Activated naive CD4-positive, alpha-beta T cell treated with anti-CD3 and anti-CD28 coated beads, Interleukin-2, amount 50 U/mL, for 16 hours (primary cell): ENCODE measurements around the gene ACAD10.

Experiments
- DNase-seq: peaks from one replicate; pipeline ENCODE4 v3.0.0-alpha.2; 2020

ACAD10 gene

DNA sequence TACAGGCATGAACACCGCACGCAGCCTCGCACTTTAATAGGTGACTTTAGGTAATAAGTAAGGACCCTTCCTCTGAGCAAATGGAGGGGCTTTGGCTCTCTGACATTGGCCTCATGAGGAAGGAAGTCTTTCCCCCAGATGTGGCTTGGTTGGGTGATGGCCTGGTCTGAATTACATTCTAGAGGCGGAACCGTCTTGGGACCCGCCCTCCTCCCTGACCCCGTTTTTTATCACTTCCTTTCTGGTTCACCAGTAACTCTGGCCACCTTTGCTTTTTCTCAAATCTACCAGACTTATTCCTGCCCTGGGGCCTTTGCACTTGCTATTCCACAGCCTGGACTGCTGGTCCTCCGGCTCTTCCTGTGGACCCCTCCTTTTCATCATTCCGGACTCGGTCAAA, 94.3 kb downstream of the ACAD10 start:
- no peak for DNase-seq

DNA sequence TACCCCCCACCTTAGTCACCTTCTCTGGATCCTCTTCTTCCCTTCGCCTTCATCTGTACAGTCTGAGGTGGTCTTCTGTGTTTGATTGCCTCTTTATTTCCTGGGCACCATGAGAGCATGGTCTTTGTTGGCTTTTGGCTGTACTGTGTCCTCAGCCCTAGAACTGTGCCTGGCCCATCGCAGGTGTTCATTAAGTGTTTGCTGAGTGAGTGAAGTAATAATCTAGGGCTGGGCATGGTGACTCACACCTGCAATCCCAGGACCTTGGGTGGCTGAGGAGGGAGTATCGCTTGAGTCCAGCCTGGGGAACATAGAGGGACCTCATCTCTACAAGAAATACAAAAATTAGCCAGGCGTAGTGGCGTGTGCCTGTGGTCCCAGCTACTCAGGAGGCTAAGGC, 94.8 kb downstream of the ACAD10 start:
- no peak for DNase-seq

DNA sequence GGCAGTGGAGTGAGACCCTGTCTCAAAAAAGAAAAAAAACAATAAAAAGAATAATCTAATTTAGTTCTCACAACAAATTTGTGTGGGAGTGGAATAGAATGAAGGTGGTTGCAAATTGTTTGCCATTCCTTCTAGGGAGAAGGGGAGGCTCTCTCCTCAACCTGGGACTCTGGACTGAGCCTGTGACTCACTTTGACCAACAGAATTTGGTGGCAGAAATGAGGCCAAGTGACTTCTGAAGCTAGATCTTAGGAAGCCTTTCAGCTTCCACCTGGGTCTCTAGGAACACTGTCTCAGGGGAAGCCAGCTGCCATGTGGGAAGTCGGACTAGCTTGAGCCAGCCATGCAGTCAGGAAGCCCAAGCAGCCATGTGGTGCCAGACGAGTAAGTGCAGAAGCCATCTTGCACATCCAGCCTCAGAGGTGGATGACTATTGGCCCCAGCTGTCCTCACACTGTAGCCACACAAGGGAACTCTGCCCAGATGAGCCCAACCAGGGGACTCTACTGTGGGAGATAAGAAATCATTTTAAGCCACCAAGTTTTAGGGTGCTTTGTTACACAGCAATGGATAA, 95.3 kb downstream of the ACAD10 start:
- no peak for DNase-seq

DNA sequence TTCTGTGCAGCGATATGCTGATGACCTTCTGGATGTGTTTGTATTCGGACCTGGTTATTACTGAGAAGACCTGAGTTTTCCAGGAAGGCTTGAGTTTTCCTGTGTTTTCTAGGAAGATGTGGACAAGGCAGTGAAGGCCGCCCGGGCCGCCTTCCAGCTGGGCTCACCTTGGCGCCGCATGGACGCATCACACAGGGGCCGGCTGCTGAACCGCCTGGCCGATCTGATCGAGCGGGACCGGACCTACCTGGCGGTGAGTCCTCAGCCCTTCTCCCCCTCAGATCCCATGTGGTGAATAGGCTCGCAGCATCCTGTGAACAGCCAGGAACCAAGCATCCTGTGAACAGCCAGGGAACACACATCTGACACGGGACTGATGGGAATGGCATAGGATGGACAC, 97.2 kb downstream of the ACAD10 start:
- no peak for DNase-seq

DNA sequence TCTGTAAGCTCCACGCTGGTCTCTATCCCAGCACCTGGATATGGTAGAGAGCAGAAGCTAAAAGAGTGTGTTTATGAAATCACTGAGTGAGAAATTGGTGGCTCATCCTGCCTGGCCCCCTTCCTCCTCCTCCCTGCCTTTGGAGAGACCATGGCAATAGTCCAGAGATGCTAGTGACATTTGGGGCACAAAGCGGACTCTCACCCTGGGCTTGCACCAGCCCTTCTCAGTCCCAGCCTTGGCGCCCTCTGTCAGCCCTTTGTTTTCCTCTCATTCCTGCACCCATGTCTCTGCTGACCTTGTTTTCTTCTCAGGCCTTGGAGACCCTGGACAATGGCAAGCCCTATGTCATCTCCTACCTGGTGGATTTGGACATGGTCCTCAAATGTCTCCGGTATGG, 99.1 kb downstream of the ACAD10 start:
- DNase-seq: no peak

DNA sequence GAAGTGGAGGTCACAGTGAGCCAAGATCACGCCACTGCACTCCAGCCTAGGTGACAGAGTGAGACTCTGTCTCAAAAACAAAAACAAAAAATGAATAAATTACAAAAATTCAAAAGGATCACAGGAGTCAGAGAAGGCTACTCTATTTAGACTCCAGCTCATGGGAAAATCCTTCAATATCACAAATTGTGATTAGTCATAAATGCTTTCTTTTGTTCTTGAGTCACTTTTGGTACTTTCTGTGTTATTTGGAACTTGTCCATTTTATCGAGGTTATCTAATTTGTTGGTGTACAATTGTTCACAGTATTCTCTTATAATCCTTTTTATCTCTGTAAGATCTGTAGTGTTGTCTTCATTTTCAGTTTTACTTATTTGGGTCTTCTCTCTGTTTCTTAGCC, 99.8 kb downstream of the ACAD10 start:
- no peak for DNase-seq

DNA sequence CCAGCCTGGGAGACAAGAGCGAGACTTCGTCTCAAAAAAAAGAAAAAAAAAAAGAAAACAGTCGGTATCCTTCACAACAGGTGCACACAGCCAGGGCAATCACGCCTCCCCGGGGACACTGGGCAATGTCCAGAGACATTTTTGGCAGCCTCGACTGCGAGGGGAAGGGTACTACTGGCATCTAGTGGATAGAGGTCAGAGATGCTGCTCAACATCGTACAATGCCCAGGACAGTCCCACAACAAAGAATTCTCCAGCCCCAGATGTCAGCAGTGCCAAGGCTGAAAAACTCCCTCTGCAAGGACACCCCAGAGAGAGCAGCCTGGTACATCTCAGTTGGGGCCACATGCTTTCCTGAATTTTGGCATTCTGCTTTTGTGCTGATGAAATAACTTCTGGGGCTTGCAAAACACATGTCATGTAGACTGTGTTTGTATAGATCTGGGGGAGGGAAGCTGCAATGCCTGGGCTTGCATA, 102.4 kb downstream of the ACAD10 start:
- no peak for DNase-seq

DNA sequence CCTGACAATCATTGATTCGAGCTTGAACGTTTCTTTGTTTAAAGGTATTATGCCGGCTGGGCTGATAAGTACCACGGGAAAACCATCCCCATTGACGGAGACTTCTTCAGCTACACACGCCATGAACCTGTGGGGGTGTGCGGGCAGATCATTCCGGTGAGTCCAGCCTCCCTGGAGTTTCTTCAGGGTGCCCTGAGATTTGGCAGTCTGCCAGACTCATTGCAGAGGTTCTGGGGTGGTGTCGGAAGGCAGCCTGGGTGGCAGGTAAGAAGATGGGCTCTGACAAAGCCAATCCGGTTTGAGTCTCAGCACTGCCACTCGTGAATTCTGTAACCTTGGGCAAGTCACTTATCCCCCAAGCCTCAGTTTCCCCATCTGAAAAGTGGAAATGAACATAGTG, 103.9 kb downstream of the ACAD10 start:
- no peak for DNase-seq

DNA sequence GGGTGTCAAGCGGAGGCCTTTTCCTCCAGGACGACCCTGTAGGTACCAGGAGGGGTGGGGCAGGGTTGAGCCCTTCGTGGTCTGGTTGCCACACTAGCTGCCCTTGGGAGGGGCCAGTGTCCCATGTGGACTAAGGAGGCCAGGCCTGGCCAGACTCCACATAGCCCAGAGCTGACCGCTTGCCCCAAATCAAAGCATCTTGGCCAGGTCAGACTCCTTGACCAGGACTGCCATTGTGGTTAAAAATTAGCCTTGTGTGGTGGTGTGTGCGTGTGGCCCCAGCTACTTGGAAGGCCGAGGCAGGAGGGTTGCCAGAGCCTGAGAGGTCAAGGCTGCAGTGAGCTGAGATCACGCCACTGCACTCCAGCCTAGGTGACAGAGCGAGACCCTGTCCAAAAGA, 105.7 kb downstream of the ACAD10 start:
- no peak for DNase-seq

DNA sequence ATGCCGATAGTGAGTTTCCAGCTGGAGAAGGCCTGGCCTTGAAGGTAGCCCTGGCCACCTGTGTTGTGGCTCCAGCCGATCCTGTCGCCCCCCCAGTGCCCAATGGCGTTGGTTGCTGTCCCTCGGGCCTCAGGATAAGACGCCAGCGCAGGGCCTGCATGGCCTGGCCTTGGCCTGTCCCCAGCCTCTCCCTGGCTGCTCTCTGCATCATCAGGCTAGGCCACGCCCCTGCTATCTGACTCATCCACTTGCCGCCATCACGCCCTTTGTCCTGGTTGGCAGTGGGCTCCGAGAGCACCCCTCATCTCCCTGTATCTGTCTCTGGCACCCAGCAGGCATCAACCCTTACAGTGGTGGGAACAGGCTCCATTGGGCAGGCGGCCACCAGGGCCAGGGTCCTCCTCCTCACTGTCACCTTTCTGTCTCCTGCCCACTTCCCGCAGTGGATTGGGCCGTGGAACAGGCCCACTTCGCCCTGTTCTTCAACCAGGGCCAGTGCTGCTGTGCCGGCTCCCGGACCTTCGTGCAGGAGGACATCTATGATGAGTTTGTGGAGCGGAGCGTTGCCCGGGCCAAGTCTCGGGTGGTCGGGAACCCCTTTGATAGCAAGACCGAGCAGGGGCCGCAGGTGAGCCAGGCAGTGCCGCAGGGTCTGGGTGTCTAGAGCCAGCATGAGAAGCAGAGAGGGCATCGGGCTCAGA, 106.5 kb downstream of the ACAD10 start:
- no peak for DNase-seq

DNA sequence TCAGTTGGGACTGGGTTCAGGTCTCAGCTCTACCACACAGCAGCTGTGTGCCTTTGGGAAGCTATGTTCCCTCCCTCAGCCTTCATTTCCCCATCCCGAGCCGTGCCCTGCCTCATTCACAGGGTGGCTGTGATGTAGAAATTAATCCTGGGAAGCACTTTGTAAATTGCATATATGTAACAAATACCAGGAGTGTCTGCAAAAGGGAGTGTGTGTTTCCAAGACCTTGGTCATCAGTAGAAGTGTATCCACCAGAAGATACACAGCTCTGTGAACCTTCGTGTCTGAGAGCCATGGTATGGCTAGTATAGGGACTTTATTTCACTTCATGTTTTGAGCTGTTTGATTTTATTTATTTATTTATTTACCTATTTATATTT, 107.0 kb downstream of the ACAD10 start:
- DNase-seq: no peak

DNA sequence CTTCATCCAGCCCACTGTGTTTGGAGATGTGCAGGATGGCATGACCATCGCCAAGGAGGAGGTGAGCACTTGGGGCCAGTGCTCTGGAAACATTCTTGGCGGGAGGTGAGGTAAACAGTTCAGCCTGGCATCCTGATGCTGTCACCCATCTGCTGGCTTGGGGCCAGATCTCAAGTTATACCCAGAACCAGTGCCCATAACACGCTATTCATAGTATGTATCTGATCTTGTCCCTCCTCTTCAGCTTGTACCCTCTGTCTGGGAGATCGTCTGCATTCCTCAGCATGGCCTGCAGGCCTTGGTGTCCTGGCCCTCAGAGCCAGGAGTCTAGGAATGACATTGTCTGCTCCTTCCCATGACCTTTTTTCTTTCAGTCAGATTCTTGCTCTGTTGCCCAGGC, 112.3 kb downstream of the ACAD10 start:
- DNase-seq: no peak

DNA sequence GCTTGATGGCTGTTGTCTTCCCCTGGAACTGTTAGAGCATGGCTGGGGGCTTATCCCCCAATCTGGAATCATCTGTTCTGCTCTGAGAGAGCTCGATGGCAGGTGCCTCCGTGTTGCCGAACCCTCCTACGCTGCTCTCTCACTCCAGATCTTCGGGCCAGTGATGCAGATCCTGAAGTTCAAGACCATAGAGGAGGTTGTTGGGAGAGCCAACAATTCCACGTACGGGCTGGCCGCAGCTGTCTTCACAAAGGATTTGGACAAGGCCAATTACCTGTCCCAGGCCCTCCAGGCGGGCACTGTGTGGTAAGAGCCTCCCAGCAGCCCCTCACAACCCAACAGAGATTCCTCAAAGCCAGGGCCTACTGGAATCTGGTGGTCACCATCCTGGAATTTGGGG, 113.9 kb downstream of the ACAD10 start:
- DNase-seq: no peak

DNA sequence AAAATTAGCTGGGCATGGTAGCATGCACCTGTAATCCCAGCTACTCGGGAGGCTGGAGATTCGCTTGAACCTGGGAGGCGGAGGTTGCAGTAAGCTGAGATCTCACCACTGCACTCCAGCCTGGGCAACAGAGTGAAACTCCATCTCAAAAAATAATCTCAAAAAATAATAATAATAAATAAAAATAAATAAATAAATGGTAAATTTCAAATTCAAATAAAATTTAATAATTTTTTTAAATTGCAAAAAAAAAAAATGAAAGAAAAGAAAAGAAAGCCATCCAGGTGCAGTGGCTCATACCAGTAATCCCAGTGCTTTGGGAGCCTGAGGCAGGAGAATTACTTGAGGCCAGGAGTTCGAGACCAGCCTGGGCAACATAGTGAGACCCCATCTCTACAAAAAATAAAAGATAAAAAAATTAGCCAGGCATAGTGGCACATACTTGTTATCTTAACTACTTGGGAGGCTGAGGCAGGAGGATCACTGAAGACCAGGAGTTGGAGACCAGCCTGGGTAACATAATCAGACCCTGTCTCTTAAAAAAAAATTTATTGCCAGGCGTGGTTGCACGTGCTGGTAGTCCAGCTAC, 117.3 kb downstream of the ACAD10 start:
- no peak for DNase-seq

DNA sequence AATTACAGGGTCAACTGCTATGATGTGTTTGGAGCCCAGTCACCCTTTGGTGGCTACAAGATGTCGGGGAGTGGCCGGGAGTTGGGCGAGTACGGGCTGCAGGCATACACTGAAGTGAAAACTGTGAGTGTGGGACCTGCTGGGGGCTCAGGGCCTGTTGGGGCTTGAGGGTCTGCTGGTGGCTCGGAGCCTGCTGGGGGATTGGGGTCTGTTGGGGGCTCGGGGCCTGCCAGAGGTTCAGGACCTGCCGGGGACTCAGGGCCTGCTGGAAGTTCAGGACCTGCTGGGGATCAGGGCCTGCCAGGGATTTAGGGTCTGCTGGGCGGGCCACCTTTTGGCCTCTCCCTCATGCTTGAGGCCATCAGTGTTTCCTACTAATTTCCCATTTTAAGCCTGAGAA, 118.0 kb downstream of the ACAD10 start:
- DNase-seq: no peak

DNA sequence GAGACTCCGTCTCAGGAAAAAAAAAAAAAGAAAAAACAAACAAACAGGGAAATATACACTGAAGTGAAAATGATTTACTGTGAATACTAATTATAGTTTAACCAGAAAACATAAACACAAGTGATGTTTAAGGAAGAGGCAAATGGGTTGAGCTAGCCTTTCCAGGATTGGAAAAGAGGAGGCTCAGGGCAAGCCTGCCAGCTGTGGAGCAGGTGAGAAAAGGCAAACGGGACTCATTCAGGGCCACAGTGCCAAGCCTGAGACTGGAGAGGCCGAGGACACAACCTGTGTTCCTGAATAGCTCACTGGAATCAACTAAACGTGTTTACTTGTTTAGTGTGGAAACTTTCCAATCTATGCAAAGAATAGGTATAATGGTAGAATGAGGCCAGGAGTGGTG, 120.5 kb downstream of the ACAD10 start:
- DNase-seq: no peak
